Measurements from ENCODE around the gene TAS1R2.

TAS1R2 gene

DNA sequence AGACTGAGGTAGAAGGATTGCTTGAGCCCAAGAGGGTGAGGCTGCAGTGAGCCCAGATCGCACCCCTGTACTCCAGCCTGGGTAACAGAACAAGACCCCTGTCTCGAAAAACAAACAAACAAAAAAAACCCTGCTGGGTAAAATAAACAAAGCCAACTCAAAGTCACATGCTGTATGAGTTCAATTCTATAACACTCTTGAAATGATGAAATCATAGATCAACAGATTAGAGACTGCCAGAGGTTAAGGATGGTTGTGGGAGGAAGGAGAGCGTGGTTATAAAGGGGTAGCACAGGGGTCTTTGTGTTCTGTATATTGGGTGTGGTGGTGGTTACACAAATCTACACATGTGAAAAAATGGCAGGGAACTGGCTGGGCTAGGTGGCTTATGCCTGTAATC lies 62.5 kb downstream of the TAS1R2 start:
- DNase-seq, result no peak

DNA sequence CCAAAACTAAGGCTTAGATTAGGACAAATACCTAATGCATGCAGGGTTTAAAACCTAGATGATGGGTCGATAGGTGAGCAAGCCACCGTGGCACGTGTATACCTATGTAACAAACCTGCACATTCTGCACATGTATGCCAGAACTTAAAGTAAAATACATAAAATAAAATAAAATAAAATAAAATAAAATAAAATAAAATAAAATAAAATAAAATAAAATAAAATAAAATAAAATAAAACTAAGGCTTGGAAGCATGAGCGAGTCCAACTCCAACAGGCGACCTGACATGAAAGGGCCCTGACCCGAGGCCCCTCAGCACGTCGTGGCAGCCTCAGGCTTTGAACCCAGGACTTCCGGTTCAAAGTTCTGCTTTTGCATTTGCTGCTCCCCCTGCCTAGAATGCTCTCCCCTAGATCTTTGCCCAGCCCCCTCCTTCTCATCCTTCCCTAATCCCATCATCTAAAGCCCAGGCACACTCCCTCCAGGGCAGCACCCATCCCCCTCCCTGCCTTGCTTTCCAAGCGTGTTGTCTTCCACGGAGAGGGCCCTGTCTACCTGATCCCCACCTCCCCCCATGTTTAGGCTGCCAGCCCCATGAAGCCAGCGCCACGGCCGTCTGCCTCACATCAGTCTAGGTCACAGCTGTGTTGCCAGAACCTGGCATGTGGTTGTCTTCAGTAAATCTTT lies 64.3 kb downstream of the TAS1R2 start:
- no peak for DNase-seq

DNA sequence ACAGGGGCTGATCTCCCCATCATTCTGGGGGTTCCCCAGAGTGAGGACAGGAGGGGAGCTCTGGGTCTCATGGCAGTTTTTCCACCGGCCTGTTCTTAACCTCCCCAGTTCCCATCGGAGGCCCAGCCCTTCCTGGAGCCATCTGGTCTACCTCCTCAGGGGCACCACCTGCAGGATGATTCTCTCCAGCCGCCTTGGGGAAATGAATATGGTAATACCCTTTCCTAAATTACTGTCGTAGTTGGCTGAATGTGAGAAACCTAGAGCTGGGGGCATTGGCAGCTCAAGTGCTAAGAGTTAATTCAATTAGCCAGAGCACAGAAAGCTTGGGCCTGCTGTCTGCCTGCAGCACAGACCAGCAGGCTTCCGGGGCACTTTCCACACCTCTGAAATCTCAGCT lies 64.9 kb downstream of the TAS1R2 start:
- no peak for DNase-seq

DNA sequence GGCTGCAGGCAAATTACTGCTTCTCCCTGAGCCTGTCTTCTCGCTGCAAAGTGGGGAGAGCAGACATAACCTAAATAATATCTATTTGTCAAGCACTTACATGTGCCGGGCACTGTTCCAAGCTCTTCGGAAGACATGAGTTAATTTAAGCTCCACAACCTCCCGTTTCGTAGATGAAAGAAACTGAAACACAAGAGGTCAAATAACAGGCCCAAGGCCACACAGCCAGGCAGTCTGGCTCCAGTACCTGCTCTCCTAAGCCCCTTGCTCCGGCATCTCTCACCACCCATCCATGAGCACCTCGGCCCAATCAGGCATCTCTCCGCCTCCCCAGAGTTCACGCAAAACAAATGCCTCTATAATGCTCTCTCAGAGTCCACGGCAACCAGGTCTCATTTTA lies 65.4 kb downstream of the TAS1R2 start:
- DNase-seq, result no peak

DNA sequence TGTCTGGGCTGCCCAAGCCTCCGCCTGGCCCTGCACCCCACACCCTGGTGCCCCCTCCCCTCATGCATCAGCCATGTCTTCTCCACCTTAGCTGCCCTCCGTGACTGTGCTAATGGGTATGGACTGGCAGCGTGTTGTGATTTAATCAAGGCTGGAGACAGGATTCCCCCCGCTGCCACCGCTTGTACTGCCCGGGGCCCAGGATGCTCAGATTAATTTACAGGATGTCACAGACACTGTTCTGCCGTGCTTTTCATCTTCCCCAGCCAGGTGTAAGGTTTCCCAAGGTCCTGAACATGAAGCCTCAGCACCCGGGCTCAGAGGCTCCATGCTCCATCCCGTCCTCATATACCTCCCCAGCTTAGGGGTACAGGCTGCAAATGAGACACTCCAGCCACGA lies 66.3 kb downstream of the TAS1R2 start:
- DNase-seq, result no peak

DNA sequence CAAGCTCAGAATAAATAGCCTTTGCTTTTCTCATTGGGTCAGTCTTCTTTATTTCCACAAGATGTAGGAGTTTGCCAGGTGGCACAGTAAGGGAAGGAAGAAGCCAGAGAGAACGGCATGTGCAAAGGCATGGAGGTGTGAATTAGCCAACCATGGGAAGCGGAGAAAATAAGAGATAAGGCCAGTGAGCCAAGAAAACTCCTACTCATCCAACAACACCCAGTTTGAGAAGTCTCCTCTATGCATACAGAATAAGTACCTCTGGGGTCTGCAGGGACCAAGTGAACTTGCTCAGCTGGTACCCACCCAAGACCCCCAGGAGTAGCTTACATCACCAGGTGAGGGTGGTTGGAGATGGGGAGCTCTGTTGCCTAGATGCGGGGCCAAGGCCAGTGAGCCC lies 66.7 kb downstream of the TAS1R2 start:
- no peak for DNase-seq

All from NCI-H774 (cell line).